Measurements from ENCODE around the gene FAM171A1.
"Not testable (repeated sequence)": the region's sequence is repeated elsewhere in the genome, so short reads cannot be mapped to it uniquely, and the experiment has no call there.

Gene FAM171A1

DNA sequence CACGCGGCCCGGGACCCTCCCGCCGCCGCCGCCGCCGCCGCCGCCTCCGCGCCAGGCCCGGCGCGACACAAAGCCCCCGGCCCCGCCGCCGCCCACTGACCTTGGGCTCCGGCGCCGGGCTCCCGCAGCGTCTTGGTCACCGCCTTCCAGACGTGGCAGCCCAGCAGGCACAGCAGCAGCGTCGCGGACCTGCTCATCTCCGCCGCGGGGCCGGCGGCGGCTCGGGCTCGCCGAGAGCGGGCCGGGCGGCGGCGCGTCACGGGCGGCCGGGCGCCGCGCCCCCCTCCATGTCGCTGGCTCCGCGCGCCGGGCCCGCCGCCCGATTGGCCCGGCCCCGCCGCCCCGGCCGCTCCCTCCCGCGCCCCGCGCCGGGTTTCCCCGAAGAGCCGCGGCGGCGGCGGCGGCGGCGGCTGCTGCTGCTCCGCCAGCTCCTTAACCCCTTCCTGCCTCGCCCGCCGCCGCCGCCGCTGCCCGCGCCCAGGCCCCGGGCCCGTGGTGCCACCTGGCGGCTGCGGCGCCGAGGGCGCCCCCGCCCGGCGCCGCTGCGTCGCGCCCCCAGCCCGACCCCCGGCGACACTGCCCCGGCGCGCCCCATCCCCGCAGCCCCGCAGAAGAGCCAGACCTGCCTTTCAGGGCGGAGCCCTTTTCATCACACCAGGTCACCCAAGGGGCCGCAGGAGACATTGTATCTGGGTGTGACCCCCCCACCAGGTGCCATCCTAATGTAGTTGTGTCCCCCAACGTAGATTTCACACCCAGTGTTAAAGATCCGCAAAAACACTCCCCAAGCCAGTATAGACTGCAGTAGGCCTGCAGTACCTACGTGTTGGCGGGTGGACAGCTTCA is at the start of gene FAM171A1:
TSS of gene FAM171A1 (minus strand) at position 434 of the 846 bp plus-strand sequence. CDS start at position 197, 237 bp downstream.
- peak; percentile 28 to 45 (median 31) for DNase-seq (ENCODE audit: low read depth in 3 of 3)

GRCh38 chr10:15420858-15421257 is 49.8 kb upstream of the FAM171A1 start:
- DNase-seq (ENCODE audit: low read depth in 3 of 3) = no peak

GRCh38 chr10:15419279-15419874 is 48.3 kb upstream of the FAM171A1 start:
- DNase-seq (ENCODE audit: low read depth in 3 of 3) = peak in 1 of 3 experiments; percentile 5

GRCh38 chr10:15416034-15416433 is 44.9 kb upstream of the FAM171A1 start:
- DNase-seq (ENCODE audit: low read depth in 3 of 3) = no peak

- DNase-seq (ENCODE audit: low read depth in 3 of 3) = no peak
Observed at GRCh38 chr10:15411010-15411409, 39.9 kb upstream of the FAM171A1 start.

DNA sequence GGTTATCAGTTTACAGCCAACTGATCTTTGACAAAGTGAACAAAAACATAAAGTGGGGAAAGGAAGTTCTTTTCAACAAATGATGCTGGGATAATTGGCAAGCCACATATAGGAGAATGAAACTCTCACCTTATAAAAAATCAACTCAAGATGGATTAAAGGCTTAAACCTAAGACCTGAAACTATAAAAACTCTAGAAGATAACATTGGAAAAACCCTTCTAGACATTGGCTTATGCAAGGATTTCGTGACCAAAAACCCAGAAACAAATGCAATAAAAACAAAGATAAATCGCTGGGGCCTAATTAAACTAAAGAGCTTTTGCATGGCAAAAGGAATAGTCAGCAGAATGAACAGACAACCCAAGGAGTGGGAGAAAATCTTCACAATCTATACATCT is 38.3 kb upstream of the FAM171A1 start:
- DNase-seq (ENCODE audit: low read depth in 3 of 3) = not testable (repeated sequence)

DNA sequence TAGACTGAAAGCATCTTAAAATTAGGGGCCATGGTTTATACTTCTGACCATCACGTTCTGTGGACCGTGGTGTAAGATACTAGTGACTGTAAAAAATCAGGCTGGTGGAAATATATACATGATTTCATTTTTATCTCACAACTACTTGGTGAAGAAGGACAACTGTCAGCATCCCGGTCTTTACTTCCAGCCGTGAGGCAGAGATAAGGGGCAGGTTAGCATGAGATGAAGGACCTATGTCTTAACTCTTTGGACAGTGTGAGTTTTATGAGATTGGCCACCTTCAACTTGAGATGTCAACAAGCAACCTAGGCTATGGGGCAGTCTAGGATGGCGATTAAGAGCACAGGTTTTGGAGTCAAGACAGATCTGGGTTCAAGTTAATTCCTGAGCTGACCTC is 37.5 kb upstream of the FAM171A1 start:
- DNase-seq (ENCODE audit: low read depth in 3 of 3) = no peak

- no peak for DNase-seq (ENCODE audit: low read depth in 3 of 3)
Observed at GRCh38 chr10:15405319-15405718, 34.2 kb upstream of the FAM171A1 start.

DNA sequence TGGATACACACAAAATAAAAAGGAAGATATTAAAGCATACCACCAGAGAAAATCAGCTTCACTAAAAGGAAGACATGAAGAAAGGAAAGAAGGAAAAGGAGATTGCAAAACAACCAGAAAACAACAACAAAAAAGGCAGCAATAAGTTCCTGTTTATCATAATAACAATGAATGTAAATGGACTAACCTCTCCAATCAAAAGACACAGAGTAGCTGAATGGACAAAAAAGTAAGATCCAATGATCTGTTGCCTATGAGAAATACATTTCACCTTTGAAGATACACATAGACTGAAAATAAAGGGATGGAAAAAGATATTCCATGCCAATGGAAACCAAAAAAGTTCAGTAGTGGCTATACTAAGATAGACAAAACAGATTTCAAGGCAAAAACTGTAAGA is 30.3 kb upstream of the FAM171A1 start:
- DNase-seq (ENCODE audit: low read depth in 3 of 3) = no peak

- DNase-seq (ENCODE audit: low read depth in 3 of 3) = not testable (repeated sequence)
Observed at GRCh38 chr10:15400461-15400860, 29.4 kb upstream of the FAM171A1 start.

- DNase-seq (ENCODE audit: low read depth in 3 of 3) = no peak
Observed at GRCh38 chr10:15399060-15399661, 28.1 kb upstream of the FAM171A1 start.

- no peak for DNase-seq (ENCODE audit: low read depth in 3 of 3)
Observed at GRCh38 chr10:15395935-15396334, 24.8 kb upstream of the FAM171A1 start.

DNA sequence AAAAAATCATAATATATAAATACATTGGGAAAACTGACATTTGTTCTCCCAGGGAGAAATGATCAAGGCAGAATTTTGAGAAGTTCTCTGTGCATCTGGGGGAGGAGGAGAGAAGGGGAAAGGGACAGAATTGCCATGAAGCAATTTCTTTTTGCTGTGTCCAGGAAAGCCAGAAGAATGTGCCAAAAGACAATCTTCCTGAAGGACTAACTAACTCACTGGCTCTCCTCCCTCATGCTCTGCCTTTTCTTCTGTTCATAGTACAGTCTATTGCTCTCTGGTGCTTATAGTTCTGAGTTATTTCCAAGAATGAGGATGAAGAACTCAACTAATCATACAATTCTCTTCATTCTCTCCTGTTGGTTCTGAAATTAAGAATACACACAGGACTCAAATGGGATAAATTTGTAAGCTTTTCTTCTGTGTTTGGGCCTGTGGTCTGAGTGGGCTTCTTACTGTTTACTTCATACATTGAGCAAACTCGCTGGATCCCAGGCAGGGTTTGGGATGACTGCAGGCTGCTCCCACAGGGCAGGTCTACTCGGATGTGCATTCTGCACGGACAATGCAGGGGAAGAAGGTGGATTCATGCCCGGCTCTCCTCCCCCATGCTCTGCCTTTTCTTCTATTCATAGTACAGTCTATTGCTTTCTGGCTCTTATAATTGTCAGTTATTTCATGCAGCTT is 22.2 kb upstream of the FAM171A1 start:
- DNase-seq (ENCODE audit: low read depth in 3 of 3) = no peak

DNA sequence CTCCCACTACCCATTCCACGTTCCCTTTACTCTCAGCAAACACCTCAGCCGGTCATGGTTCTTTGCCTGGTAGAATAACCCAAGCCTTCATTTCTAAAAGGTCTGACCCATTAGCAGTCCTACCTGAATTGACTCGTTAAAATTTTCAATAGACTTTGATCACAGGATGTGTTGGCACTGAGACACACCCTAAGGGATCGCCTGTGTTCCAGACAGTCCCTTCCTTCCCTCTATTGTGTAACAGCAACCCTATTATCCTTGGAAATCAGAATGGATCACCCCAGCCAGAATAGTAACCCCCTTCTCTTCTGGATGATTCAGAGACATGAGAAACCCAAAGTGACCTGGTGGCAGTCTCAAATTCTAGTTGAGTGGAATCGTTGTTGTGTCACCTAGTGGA is 20.4 kb upstream of the FAM171A1 start:
- no peak for DNase-seq (ENCODE audit: low read depth in 3 of 3)

- DNase-seq (ENCODE audit: low read depth in 3 of 3) = not testable (repeated sequence)
Observed at GRCh38 chr10:15388172-15388571, 17.1 kb upstream of the FAM171A1 start.

DNA sequence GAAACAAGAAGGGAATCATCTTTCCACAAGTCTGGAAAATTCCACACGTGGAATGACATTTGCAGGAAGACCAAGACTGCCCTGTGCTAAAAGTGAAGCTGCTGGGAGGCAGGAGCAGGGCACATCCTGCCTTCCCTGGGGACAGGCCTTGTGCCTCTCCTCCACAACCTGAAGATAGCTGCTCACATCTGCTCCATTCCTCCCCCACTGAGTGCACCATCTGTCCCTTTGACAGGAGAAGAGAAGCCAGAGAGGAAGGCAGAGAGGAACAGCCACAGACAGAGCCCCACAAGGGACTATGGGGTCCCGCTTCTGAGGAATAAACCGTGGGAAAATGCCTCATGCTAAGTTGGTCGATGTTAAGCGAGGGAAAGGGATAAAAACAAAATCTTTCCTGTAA is 15.9 kb upstream of the FAM171A1 start:
- DNase-seq (ENCODE audit: low read depth in 3 of 3) = no peak

- no peak for DNase-seq (ENCODE audit: low read depth in 3 of 3)
Observed at GRCh38 chr10:15385552-15386455, 14.7 kb upstream of the FAM171A1 start.

DNA sequence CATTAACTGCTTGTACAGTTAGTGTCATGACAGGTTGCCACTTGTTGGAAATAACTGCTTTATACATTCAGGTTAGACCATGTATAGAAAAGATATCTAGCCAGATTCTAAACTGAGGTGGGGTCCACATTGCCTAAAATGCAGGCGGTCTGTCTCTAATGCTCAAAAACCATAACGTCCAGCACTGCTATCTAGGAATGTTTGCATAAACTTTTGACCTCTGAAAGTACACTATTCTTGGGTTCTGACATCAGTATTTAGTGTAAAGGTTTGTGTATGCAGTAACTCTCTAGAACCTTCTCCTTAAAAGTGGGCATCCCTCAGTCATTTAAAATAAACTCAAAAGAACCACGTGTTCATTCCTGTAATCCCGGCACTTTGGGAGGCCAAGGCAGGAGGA is 10.3 kb upstream of the FAM171A1 start:
- DNase-seq (ENCODE audit: low read depth in 3 of 3) = no peak

GRCh38 chr10:15379078-15379477 is 8.0 kb upstream of the FAM171A1 start:
- DNase-seq (ENCODE audit: low read depth in 3 of 3) = no peak

DNA sequence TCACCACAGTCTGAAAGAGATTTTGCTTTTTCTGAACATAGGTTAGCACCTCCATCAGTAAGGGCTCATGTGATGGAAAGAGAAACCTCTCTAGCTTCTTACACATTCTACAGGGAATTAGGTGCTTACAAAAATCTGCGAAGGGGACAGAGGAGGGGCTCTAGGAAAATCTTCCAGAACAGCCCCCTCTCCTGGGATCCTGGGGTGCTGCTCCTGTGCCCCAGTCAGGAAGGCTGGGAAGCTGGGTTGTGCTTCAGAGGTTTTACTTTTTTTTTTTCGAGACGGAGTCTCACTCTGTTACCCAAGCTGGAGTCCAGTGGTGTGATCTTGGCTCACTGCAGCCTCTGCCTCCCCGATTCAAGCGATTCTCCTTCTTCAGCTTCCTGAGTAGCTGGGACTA is 7.5 kb upstream of the FAM171A1 start:
- DNase-seq (ENCODE audit: low read depth in 3 of 3) = no peak

DNA sequence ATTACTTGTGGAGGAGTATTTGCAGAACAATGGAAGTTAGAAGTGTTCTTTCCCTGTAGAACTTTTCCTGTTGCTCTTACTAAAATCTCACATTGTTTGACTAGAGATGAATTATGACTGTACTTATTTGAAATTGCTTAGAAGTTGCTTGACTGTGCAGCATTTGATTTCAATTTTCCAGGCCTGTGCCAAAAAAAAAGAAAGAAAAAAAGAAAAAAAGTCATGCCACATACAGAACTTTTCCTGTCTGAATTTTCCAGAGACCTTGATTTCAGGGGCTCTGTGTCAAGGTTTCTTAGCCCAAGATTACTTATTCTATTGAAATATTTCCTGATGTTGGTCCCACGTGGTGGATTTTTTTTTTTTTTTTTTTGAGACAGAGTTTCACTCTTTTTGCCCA is 3.5 kb upstream of the FAM171A1 start:
- no peak for DNase-seq (ENCODE audit: low read depth in 3 of 3)
